ENCODE measurements around the gene EHD4.

GRCh38 chr15:41885841-41886240, 86.5 kb downstream of the EHD4 start:
- TF ChIP-seq CTCF (IDR thresholded peaks at IDR 0.05), result no peak
- no peak for TF ChIP-seq POLR2A (IDR thresholded peaks at IDR 0.05)
